GM12873 (cell line): ENCODE measurements around the gene KIAA1958.

Experiments used
- CTCF ChIP-seq: IDR thresholded peaks from 2 replicates; pipeline ENCODE4 v1.5.1; 2012; ENCODE audit warnings: low read depth, mild to moderate bottlenecking, moderate library complexity, low read length, control low read depth; ENCODE audit not compliant: insufficient read depth; ENCODE audit errors: missing control alignments

KIAA1958 gene

GRCh38 chr9:112477330-112477729, 9.3 kb upstream of the KIAA1958 start:
- no peak for TF ChIP-seq CTCF

DNA sequence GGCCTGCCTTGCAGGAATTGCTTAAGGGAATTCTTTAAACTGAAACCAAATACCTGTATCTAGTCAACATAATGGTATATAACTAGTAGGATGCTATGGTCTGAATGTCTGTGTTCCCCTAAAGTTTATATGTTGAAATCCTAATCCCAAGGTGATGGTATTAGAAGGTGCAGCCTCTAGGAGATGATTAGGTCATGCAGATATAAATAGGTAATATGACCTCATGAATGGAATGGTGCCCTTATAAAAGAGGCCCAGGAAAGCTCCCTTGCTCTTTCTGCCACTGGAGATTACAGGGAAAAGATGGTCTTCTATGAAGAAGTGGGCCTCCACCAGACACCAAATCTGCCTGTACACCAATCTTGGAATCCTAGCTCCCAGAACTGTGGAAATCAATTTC, 7.4 kb upstream of the KIAA1958 start:
- TF ChIP-seq CTCF: no peak

- no peak for TF ChIP-seq CTCF
Measured at GRCh38 chr9:112484607-112485006, 2.0 kb upstream of the KIAA1958 start.

DNA sequence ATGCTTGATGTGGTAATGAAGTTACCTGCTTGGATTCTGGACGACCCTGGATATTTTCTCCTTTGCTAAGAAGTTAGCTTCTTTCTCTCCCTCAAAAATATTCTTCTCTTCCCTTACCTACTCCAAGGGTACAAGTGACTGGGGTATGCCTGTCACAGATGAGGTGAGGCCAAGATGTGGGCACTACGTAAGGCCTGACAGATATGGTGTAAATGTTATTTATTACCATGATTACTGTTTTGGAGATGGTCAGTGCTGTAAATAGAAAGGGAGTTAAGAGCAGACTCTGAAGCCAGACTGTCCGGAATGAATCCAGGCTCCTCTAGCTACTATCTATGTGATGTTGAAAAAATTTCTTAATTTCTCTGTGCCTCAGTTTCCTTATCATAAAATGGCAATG, 1.1 kb upstream of the KIAA1958 start:
- no peak for TF ChIP-seq CTCF

- TF ChIP-seq CTCF: peak; percentile 1
Measured at GRCh38 chr9:112487008-112487798, 576 bp downstream of the KIAA1958 start.

GRCh38 chr9:112487799-112488340, 1.2 kb downstream of the KIAA1958 start:
- no peak for TF ChIP-seq CTCF

GRCh38 chr9:112489039-112489546, 2.5 kb downstream of the KIAA1958 start:
- TF ChIP-seq CTCF: no peak
